ENCODE measurements around the gene RAPGEF1. TPM values are rescaled to one million over a fixed set of nuclear protein-coding genes. Genes with fewer than 3 reads are reported as not detected.

Gene RAPGEF1
- total RNA-seq (10 to 100 TPM; 38.8 to 62.6 (median 52.3) TPM), polyA plus RNA-seq (10 to 100 TPM; 17.1 to 22.8 TPM)

- intact Hi-C loops (cut with DNase I) = loop anchor here in 2 of 3 donors (2.0 kb wide), 1 partner anchor 149 kb away; no protein-coding TSS in a partner anchor
- Histone ChIP-seq H3K27me3 (no peaks in the 10 kb centered on the region), H3K4me1 (peaks cover 26 to 48% (median 29%) of the 10 kb centered on the region in 3 donors), H3K9me3 (no peaks in the 10 kb centered on the region), H3K36me3 (no peaks in the 10 kb centered on the region), H3K27ac (peak within 1 kb of the TSS; percentile 59 to 86 (median 74)), H3K4me3 (peak within 1 kb of the TSS; percentile 32 to 70 (median 52))
- WGBS, 2 donors = 6 to 14% methylated on average over 33 to 69 of the region's 69 CpGs
- TF ChIP-seq CTCF (IDR thresholded peaks at IDR 0.05) = peak; percentile 71 to 79 (median 73)
- DNase-seq (peak; percentile 57 to 97 (median 84)), FAIRE-seq (no peak), ATAC-seq (peak; percentile 44 to 76 (median 61))
Observed at GRCh38 chr9:131739959-131740648, at the start of gene RAPGEF1. TSS of gene RAPGEF1 (minus strand) at chr9:131740076. CDS start at chr9:131739830, 246 bp downstream.

GRCh38 chr9:131788851-131789250 lies 49.0 kb upstream of the RAPGEF1 start:
- no peaks in the 10 kb centered on the region for H3K9me3 ChIP-seq
- H3K36me3 ChIP-seq = no peaks in the 10 kb centered on the region
- intact Hi-C loops (cut with DNase I) = no loop called here
- no peaks in the 10 kb centered on the region for H3K4me1 ChIP-seq
- no peak overlapping the region for H3K27ac ChIP-seq
- no peak for TF ChIP-seq CTCF (IDR thresholded peaks at IDR 0.05)
- H3K27me3 ChIP-seq = peaks cover 0 to 8% (median 1%) of the 10 kb centered on the region in 4 donors
- 62 to 63% methylated on average over 1 of the region's 1 CpG for WGBS, 2 donors
- no peak overlapping the region for H3K4me3 ChIP-seq
- ATAC-seq (no peak), DNase-seq (no peak), FAIRE-seq (no peak)

- no peaks in the 10 kb centered on the region for H3K4me1 ChIP-seq
- FAIRE-seq (no peak), DNase-seq (no peak), ATAC-seq (no peak)
- peaks cover 0 to 8% (median 1%) of the 10 kb centered on the region in 4 donors for H3K27me3 ChIP-seq
- no peaks in the 10 kb centered on the region for H3K9me3 ChIP-seq
- no peak overlapping the region for H3K27ac ChIP-seq
- no peak for TF ChIP-seq CTCF (IDR thresholded peaks at IDR 0.05)
- no peak overlapping the region for H3K4me3 ChIP-seq
- intact Hi-C loops (cut with DNase I) = no loop called here
- H3K36me3 ChIP-seq = no peaks in the 10 kb centered on the region
- 47 to 57% methylated on average over 9 of the region's 9 CpGs for WGBS, 2 donors
Observed at GRCh38 chr9:131787838-131788237, 48.0 kb upstream of the RAPGEF1 start.

GRCh38 chr9:131784748-131785501 lies 45.0 kb upstream of the RAPGEF1 start:
- Histone ChIP-seq H3K4me3 (no peak overlapping the region), H3K27me3 (peaks cover 0 to 8% (median 1%) of the 10 kb centered on the region in 4 donors), H3K36me3 (no peaks in the 10 kb centered on the region), H3K9me3 (no peaks in the 10 kb centered on the region), H3K4me1 (no peaks in the 10 kb centered on the region), H3K27ac (no peak overlapping the region)
- no peak for TF ChIP-seq CTCF (IDR thresholded peaks at IDR 0.05)
- DNase-seq (no peak), ATAC-seq (no peak), FAIRE-seq (no peak)
- intact Hi-C loops (cut with DNase I) = no loop called here
- WGBS, 2 donors = 52 to 57% methylated on average over 13 of the region's 13 CpGs
